A549 (cell line): ENCODE measurements around the gene UQCRH.

ENCODE experiments used
- EP300 ChIP-seq, 2 experiments: fragments of >200 bp; sonication (Bioruptor Twin); formaldehyde crosslinking; IDR thresholded peaks; 2 replicates in 1 of 2; 3 replicates in 1 of 2; pipeline ENCODE4 v1.6.1; 2016 to 2017
- TF ChIP-seq, protein P1 (sequence below): fragments of >200 bp; sonication (Bioruptor Twin); formaldehyde crosslinking; IDR thresholded peaks from 3 replicates; pipeline ENCODE4 v1.5.1; 2016

DNA sequence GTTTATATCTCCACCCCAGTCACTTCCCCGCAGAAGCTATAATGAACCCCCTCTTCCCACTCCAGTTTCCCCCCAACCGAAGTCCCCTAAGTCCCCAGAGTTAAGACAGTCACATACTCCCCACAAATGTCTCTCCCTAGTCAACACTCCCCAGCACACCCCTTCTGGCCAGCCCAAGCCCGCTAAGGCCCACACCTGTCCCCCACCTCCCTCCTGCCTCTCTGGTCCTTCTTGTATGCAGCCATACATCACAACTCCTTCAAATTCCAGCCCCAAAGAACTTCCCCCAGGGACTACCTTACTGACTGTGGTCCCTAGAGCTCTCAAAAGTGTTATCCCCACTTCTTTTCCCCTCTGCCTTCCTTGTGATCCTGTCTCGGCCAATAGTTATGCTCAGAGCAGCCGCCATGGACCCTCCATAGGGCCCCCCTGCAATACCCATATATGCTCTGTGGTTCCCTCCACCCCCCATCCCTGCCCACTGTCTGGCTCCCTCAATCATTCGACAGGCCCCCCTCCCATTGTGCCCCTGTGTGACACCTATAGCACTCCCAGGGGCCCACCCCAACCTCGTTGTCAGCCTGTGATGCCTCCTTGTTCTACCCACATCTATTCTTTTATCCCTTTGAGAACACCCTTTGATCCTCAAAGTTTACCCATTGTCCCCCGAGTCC lies 39.3 kb downstream of the UQCRH start:
- TF ChIP-seq, protein P1, sequence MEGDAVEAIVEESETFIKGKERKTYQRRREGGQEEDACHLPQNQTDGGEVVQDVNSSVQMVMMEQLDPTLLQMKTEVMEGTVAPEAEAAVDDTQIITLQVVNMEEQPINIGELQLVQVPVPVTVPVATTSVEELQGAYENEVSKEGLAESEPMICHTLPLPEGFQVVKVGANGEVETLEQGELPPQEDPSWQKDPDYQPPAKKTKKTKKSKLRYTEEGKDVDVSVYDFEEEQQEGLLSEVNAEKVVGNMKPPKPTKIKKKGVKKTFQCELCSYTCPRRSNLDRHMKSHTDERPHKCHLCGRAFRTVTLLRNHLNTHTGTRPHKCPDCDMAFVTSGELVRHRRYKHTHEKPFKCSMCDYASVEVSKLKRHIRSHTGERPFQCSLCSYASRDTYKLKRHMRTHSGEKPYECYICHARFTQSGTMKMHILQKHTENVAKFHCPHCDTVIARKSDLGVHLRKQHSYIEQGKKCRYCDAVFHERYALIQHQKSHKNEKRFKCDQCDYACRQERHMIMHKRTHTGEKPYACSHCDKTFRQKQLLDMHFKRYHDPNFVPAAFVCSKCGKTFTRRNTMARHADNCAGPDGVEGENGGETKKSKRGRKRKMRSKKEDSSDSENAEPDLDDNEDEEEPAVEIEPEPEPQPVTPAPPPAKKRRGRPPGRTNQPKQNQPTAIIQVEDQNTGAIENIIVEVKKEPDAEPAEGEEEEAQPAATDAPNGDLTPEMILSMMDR = no peak
- no peak for TF ChIP-seq EP300 (IDR thresholded peaks at IDR 0.05)
